K562 (cell line): ENCODE results near the gene SUMF2. TPM values are rescaled to one million over a fixed set of nuclear protein-coding genes. Genes with fewer than 3 reads are reported as not detected.

Experiments
- ATAC-seq: fragments of 200-7000 bp; cut with Tn5 transposase; 3 replicates; pipeline ENCODE4 v1.9.1; 2020; ENCODE audit warnings: moderate library complexity
- BruUV-seq: library from RNA; stranded (reverse); fragments of 400-500 nt; replicated peaks from 2 replicates; lab custom pipeline; 2021; lab: Mats Ljungman, UMichigan
- CTCF ChIA-PET: fragments of 300-600 bp; formaldehyde crosslinking; extraction: SDS; loops from one replicate; lab custom pipeline; 2021; ENCODE audit warnings: low intra/inter-chr PET ratio; lab: Yijun Ruan, JAX
- POLR2A ChIA-PET: fragments of 300-600, 350-650 bp; sonication (Branson Sonifier 250); formaldehyde crosslinking; extraction: SDS; loops from one replicate; lab custom pipeline; 2021; ENCODE audit warnings: antibody characterized with exemption, inconsistent platforms; lab: Yijun Ruan, JAX
- DNase-seq, 4 experiments: peaks; one replicate each; pipeline versions ENCODE4 v3.0.0 to v3.0.0-alpha.2; 2011 to 2018; ENCODE audit warnings: low spot score in 3 of 4, mixed read lengths in 3 of 4; ENCODE audit errors: extremely low read depth in 1 of 4
- FAIRE-seq: peaks from 2 replicates; lab custom pipeline; 2011; peaks lifted over from hg19 to GRCh38; lab: Jason Lieb, UNC
- H2AFZ ChIP-seq: 2 replicates; pipeline ENCODE4 v1.6.0; 2011; ENCODE audit warnings: low read depth, low read length, control low read depth, inconsistent platforms
- H3K27ac ChIP-seq: fragments of 200-600 bp; 3 replicates; pipeline ENCODE4 v1.8.0; 2011; ENCODE audit warnings: low read depth, mild to moderate bottlenecking, control low read depth, inconsistent platforms, low read length, moderate library complexity, mixed read lengths; ENCODE audit errors: extremely low read depth
- H3K27me3 ChIP-seq, 2 experiments: fragments of 300-600 bp in 1 of 2; 2 replicates in 1 of 2; 3 replicates in 1 of 2; pipeline versions ENCODE4 v1.6.0 to v1.8.0; 2011; ENCODE audit warnings: inconsistent platforms in 2 of 2, low read length in 2 of 2, mild to moderate bottlenecking in 1 of 2, mixed read lengths in 1 of 2, moderate library complexity in 1 of 2; ENCODE audit not compliant: control insufficient read depth in 2 of 2, insufficient read depth in 2 of 2
- H3K36me3 ChIP-seq: fragments of 300-600 bp; 3 replicates; pipeline ENCODE4 v1.8.0; 2011; ENCODE audit warnings: mild to moderate bottlenecking, low read length, inconsistent platforms; ENCODE audit not compliant: control insufficient read depth, insufficient read depth
- H3K4me1 ChIP-seq, 2 experiments: fragments of 200-600 bp in 1 of 2; replicated peaks in 1 of 2; 2 replicates in 1 of 2; 3 replicates in 1 of 2; pipeline versions ENCODE4 v1.5.1 to v1.8.0; 2011; ENCODE audit warnings: inconsistent platforms in 2 of 2, low read length in 2 of 2, mild to moderate bottlenecking in 1 of 2, mixed read lengths in 1 of 2, moderate library complexity in 1 of 2; ENCODE audit not compliant: control insufficient read depth in 2 of 2, insufficient read depth in 2 of 2
- H3K4me2 ChIP-seq: 2 replicates; pipeline ENCODE4 v1.6.1; 2011; ENCODE audit warnings: low read length, control low read depth, inconsistent platforms, mixed read lengths; ENCODE audit not compliant: insufficient read depth
- H3K4me3 ChIP-seq: fragments of 200-600 bp; sonication (generic), shearing (Covaris generic); 2 replicates; pipeline ENCODE4 v1.5.1; 2016; ENCODE audit warnings: control low read depth, inconsistent platforms
- H3K79me2 ChIP-seq: fragments of 200-600 bp; 3 replicates; pipeline ENCODE4 v1.8.0; 2011; ENCODE audit warnings: low read length, inconsistent platforms; ENCODE audit not compliant: control insufficient read depth, insufficient read depth
- H3K9ac ChIP-seq, 2 experiments: 2 replicates each; pipeline versions ENCODE4 v1.6.0 to v1.6.1; 2011; ENCODE audit warnings: low read depth in 2 of 2, low read length in 2 of 2, control low read depth in 1 of 2, inconsistent platforms in 1 of 2, mild to moderate bottlenecking in 1 of 2, mixed read lengths in 1 of 2; ENCODE audit not compliant: insufficient read depth in 1 of 2
- H3K9me1 ChIP-seq: one replicate; pipeline ENCODE4 v1.6.0; 2011; ENCODE audit warnings: inconsistent platforms, mild to moderate bottlenecking, low read length, moderate library complexity; ENCODE audit not compliant: control insufficient read depth, insufficient read depth
- H3K9me3 ChIP-seq: replicated peaks from 2 replicates; pipeline ENCODE4 v1.5.1; 2011; ENCODE audit warnings: low read depth, low read length, inconsistent platforms; ENCODE audit not compliant: control insufficient read depth, insufficient read depth
- H4K20me1 ChIP-seq: replicated peaks from 2 replicates; pipeline ENCODE4 v1.6.1; 2011; ENCODE audit warnings: low read length, inconsistent platforms, mixed read lengths; ENCODE audit not compliant: control insufficient read depth, insufficient read depth
- CBX1 ChIP-seq: sonication (generic); IDR thresholded peaks from 2 replicates; pipeline ENCODE4 v1.6.1; 2016; ENCODE audit warnings: antibody characterized with exemption, low read depth, mild to moderate bottlenecking
- FOXJ3 ChIP-seq: sonication (generic); formaldehyde crosslinking; IDR thresholded peaks from 2 replicates; pipeline ENCODE4 v1.4.0; 2020; ENCODE audit warnings: mild to moderate bottlenecking, missing genetic modification reagents
- NR2F6 ChIP-seq: fragments of 450-650 bp; formaldehyde crosslinking; IDR thresholded peaks from 2 replicates; pipeline ENCODE4 v1.4.0; 2020; ENCODE audit warnings: mild to moderate bottlenecking
- POLR2A ChIP-seq: fragments of 450-650 bp; conservative IDR thresholded peaks from 2 replicates; pipeline ENCODE4 v1.6.1; 2016
- POLR2G ChIP-seq: fragments of 200-400 bp; formaldehyde crosslinking; IDR thresholded peaks from 2 replicates; pipeline ENCODE4 v1.6.1; 2017; ENCODE audit warnings: low read depth, mild to moderate bottlenecking, antibody characterized with exemption, low read length, moderate library complexity
- RBFOX2 ChIP-seq: fragments of 200-400 bp; formaldehyde crosslinking; IDR thresholded peaks from 2 replicates; pipeline ENCODE4 v1.6.1; 2017; ENCODE audit warnings: low read depth, mild to moderate bottlenecking, low read length, moderate library complexity
- RBM22 ChIP-seq: fragments of 200-400 bp; formaldehyde crosslinking; IDR thresholded peaks from 2 replicates; pipeline ENCODE4 v1.6.1; 2018; ENCODE audit warnings: low read length, low read depth; ENCODE audit not compliant: poor library complexity, severe bottlenecking
- SMARCC2 ChIP-seq: fragments of 450-650 bp; IDR thresholded peaks from 2 replicates; pipeline ENCODE4 v1.6.1; 2017; ENCODE audit warnings: antibody characterized with exemption, moderate library complexity, mild to moderate bottlenecking, low read depth
- WGBS: fragments of 100-300 bp; shearing (Covaris generic); methylation state at CpG from one replicate; pipeline ENCODE4 v1.1.6; 2016; ENCODE audit warnings: low coverage, mixed read lengths; ENCODE audit not compliant: insufficient coverage; ENCODE audit errors: missing lambda C conversion rate; 5-methylcytosine and 5-hydroxymethylcytosine counted together
- in situ Hi-C: fragments of 300-500 bp; cut with MboI; formaldehyde crosslinking; loops from 4 replicates; pipeline ENCODE4 v1.15.0; 2018; ENCODE audit warnings: inconsistent platforms, mixed read lengths
- intact Hi-C: fragments of 100-400 bp; cut with micrococcal nuclease; formaldehyde crosslinking; loops from 2 replicates; pipeline ENCODE4 v1.14.2; 2022
- polyA plus RNA-seq, 8 experiments: library from polyadenylated mRNA; depleted of rRNA in 4 of 8; stranded (reverse) in 5 of 8; unstranded in 3 of 8; fragments of >200 nt; fragmentation: Nextera tagmentation in 2 of 8; fragmentation: Illumina TruSeq in 1 of 8; extraction: Ambion mirVana in 2 of 8; extraction: Trizol in 1 of 8; gene quantifications; 2 replicates each; pipeline versions ENCODE4 v1.2.1 to v1.2.3, GENCODE V29; 2011 to 2014; ENCODE audit warnings: inconsistent platforms in 1 of 8, missing spikeins in 1 of 8
- total RNA-seq, 7 experiments: library from RNA; depleted of rRNA in 6 of 7; stranded (reverse); fragments of >200 nt in 6 of 7; fragmentation: Illumina TruSeq in 2 of 7; extraction: Trizol in 2 of 7; gene quantifications; 2 replicates each; pipeline versions ENCODE4 v1.2.1 to v1.2.3, GENCODE V29; 2011 to 2021; ENCODE audit warnings: low replicate concordance in 1 of 7

The SUMF2 gene
- total and polyA plus RNA-seq, 9 of the 15 experiments (the other 6 are each of a cell fraction or from before 2014, with no cell fraction given): 39.0 to 113 (median 67.7) TPM

GRCh38 chr7:56077681-56078080, 13.6 kb downstream of the SUMF2 start:
- TF ChIP-seq POLR2A: 0 out of 2 replicates have a peak, but pooled peaks have one; percentile 26
- no peak for TF ChIP-seq FOXJ3
- TF ChIP-seq, all 486 proteins: peak for 1
- DNase-seq (no peak), FAIRE-seq (no peak), ATAC-seq (no peak)
- no peaks in the 10 kb centered on the region for H3K9me3 ChIP-seq
- H3K4me3 ChIP-seq: no peak overlapping the region
- H3K36me3 ChIP-seq: peaks cover 47% of the 10 kb centered on the region; the same call in 2 of the 3 replicates
- H2AFZ ChIP-seq: no peak overlapping the region
- intact Hi-C loops: no loop called here
- in situ Hi-C loops: no loop called here
- ChIA-PET POLR2A (interaction anchor here (1.3 kb wide), 1 partner anchor 12 kb away, joined by 3 read pairs; no protein-coding TSS in a partner anchor), CTCF (no interaction called here)
- no peaks in the 10 kb centered on the region for H3K79me2 ChIP-seq
- no peak overlapping the region for H3K27ac ChIP-seq
- no peaks in the 10 kb centered on the region for H3K9me1 ChIP-seq
- peaks cover 0 to 9% of the 10 kb centered on the region in 2 experiments; a peak in 1 of 5 replicates for H3K4me1 ChIP-seq
- H3K4me2 ChIP-seq: no peak overlapping the region
- no peaks in the 10 kb centered on the region for H4K20me1 ChIP-seq
- no TSS peak for BruUV-seq
- H3K9ac ChIP-seq: no peak overlapping the region
- H3K27me3 ChIP-seq: no peaks in the 10 kb centered on the region
- 63% methylated on average over 1 of the region's 3 CpGs for WGBS

- peak in 2 of 4 experiments; percentile 10 to 11 for DNase-seq
- POLR2A ChIA-PET: interaction anchor here (0.5 to 1.3 kb wide), 4 partner anchors 13 to 1302 kb away, joined by 3 to 5 read pairs (median 4); no protein-coding TSS in a partner anchor
- Histone ChIP-seq H4K20me1 (no peaks in the 10 kb centered on the region), H3K4me2 (no peak overlapping the region), H3K4me3 (no peak overlapping the region), H3K9me3 (no peaks in the 10 kb centered on the region), H3K9ac (no peak overlapping the region), H3K79me2 (no peaks in the 10 kb centered on the region), H3K27ac (no peak overlapping the region), H2AFZ (no peak overlapping the region)
- no peak for FAIRE-seq
- WGBS: 94% methylated on average over 9 of the region's 16 CpGs
- no TSS peak for BruUV-seq
- intact Hi-C loops (no loop called here), in situ Hi-C loops (no loop called here)
- CTCF ChIA-PET: no interaction called here
- no peak for ATAC-seq
- TF ChIP-seq POLR2G (peak; percentile 68), RBM22 (peak; percentile 45), CBX1 (no peak), RBFOX2 (0 out of 2 replicates have a peak, but pooled peaks have one; percentile 26), NR2F6 (CRISPR knock-in tag) (no peak), SMARCC2 (no peak)
- TF ChIP-seq, all 486 proteins: peak for 3
- Histone ChIP-seq H3K36me3 (peaks cover 41% of the 10 kb centered on the region; the same call in 1 of the 3 replicates), H3K27me3 (no peaks in the 10 kb centered on the region), H3K9me1 (no peaks in the 10 kb centered on the region), H3K4me1 (peaks cover 0 to 9% of the 10 kb centered on the region in 2 experiments; a peak in 2 of 5 replicates)
Observed at GRCh38 chr7:56078196-56078595, 14.1 kb downstream of the SUMF2 start.
